GM10248 (cell line): ENCODE data around the gene FHIT.

Experiments
- CTCF ChIA-PET: fragments of 300-600 bp; sonication (Branson Sonifier 250); formaldehyde crosslinking; extraction: SDS; loops from one replicate; lab custom pipeline; 2021; ENCODE audit warnings: antibody characterized with exemption; lab: Yijun Ruan, JAX
- POLR2A ChIA-PET: fragments of 350-650 bp; sonication (Branson Sonifier 250); formaldehyde crosslinking; extraction: SDS; loops from one replicate; lab custom pipeline; 2020; ENCODE audit warnings: antibody characterized with exemption; lab: Yijun Ruan, JAX
- DNase-seq: peaks from one replicate; pipeline ENCODE4 v3.0.0; 2012; ENCODE audit errors: extremely low spot score
- TF ChIP-seq, protein P1 (sequence below): IDR thresholded peaks from 2 replicates; pipeline ENCODE4 v1.5.1; 2012; ENCODE audit warnings: mild to moderate bottlenecking, low read depth; ENCODE audit errors: extremely low read depth, missing control alignments, control extremely low read depth

FHIT gene

GRCh38 chr3:60933824-60934223 is 317.4 kb downstream of the FHIT start:
- no peak for DNase-seq
- ChIA-PET POLR2A (interaction anchor here (0.6 kb wide), 1 partner anchor 544 kb away, joined by 9 read pairs; no protein-coding TSS in a partner anchor), CTCF (interaction anchor here (1.4 kb wide), 1 partner anchor 10 kb away, joined by 6 read pairs; no protein-coding TSS in a partner anchor)
- TF ChIP-seq, protein P1, sequence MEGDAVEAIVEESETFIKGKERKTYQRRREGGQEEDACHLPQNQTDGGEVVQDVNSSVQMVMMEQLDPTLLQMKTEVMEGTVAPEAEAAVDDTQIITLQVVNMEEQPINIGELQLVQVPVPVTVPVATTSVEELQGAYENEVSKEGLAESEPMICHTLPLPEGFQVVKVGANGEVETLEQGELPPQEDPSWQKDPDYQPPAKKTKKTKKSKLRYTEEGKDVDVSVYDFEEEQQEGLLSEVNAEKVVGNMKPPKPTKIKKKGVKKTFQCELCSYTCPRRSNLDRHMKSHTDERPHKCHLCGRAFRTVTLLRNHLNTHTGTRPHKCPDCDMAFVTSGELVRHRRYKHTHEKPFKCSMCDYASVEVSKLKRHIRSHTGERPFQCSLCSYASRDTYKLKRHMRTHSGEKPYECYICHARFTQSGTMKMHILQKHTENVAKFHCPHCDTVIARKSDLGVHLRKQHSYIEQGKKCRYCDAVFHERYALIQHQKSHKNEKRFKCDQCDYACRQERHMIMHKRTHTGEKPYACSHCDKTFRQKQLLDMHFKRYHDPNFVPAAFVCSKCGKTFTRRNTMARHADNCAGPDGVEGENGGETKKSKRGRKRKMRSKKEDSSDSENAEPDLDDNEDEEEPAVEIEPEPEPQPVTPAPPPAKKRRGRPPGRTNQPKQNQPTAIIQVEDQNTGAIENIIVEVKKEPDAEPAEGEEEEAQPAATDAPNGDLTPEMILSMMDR = no peak

DNA sequence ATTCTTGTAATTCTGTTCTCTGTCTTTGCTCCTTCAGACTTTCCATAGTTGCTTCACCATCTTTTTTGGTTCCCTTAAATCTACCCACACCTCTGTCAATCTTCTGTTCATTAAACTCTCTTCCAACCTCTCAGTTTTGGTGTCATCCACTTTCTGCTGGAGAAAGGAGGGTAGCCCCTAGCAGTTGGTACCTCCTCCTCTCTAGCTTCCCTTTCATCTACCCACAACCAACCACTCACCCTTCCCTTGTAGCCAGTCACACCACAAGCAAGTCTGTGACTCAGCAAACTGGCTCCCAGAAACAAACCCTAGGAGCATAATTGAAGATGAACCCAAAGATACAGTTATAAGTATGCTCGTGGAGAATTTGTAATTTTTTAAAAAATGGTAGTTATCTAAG is 318.6 kb downstream of the FHIT start:
- ChIA-PET CTCF (no interaction called here), POLR2A (no interaction called here)
- TF ChIP-seq, protein P1 = no peak
- DNase-seq = no peak

GRCh38 chr3:60932170-60932569 is 319.1 kb downstream of the FHIT start:
- TF ChIP-seq, protein P1 = no peak
- DNase-seq = no peak
- CTCF ChIA-PET = interaction anchor here (1.2 kb wide), 1 partner anchor 9 kb away, joined by 4 read pairs; no protein-coding TSS in a partner anchor
- POLR2A ChIA-PET = no interaction called here

GRCh38 chr3:60931452-60931851 is 319.8 kb downstream of the FHIT start:
- TF ChIP-seq, protein P1 = no peak
- DNase-seq = no peak
- ChIA-PET CTCF (interaction anchor here (1.2 kb wide), 1 partner anchor 9 kb away, joined by 4 read pairs; no protein-coding TSS in a partner anchor), POLR2A (no interaction called here)

DNA sequence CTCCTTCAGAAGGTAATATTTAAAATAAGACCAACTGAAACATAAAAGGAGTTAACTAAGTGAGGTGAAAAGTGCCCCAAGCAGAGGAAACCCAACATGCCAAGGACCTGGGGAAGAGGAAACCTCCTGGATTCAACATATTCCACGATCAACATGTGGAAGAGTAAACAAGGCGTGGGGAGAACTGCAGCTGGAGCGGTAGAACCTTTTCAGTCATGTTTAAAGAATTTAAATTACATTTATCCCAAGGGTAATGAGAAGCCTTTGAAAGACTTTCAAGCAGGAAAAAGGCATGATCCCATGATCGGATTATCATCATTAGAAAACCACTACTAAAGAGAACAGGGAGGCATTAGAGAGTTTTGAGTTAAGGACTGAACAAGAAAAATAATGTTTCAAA is 330.7 kb downstream of the FHIT start:
- no peak for DNase-seq
- CTCF ChIA-PET = no interaction called here
- TF ChIP-seq, protein P1 = no peak
- POLR2A ChIA-PET = no interaction called here

DNA sequence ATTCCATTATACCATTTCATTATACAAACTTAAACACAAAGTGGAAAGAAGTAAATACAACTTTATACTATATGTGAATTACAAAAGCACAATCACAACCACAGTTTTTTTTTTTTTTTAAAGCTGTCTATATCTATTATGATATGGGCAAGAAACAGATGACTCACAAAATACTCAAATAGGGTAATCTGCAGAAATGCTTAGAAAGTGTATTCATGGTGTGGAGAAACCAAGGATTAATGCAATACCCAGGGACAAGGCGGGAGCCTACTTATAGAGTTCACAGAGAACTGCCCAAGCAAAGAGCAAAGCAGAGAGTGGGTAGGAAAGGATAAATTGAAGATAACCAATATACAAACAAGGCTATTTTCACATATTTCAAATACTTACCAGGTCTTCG is 332.0 kb downstream of the FHIT start:
- TF ChIP-seq, protein P1 = no peak
- no peak for DNase-seq
- ChIA-PET POLR2A (no interaction called here), CTCF (interaction anchor here (1.0 kb wide), 1 partner anchor 10 kb away, joined by 4 read pairs; no protein-coding TSS in a partner anchor)
